Cortex of kidney (tissue), 1 donor: Measurements from ENCODE around the gene ZNF497.
"Not testable (repeated sequence)": the region's sequence is repeated elsewhere in the genome, so short reads cannot be mapped to it uniquely, and the experiment has no call there.

ENCODE experiments used
- DNase-seq: peaks from one replicate; lab custom pipeline; 2025; lab: John Stamatoyannopoulos, UW

ZNF497 gene

DNA sequence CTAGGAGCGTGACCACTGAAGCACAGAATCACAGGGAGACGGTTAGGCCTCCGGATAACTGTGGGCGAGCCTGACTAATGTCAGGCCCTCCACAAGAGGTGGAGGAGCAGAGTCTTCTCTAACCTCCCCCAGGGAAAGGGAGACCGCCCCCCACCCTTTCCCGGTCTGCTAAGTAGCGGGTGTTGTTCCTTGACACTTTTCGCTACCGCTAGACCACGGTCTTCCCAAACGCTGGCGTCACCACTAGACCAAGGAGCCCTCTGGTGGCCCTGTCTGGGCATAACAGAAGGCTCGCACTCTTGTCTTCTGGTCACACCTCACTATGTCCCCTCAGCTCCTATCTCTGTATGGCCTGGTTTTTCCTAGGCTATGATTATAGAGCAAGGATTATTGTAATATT, 51.9 kb downstream of the ZNF497 start:
- not testable (repeated sequence) for DNase-seq

- no peak for DNase-seq
Measured at GRCh38 chr19:58307736-58308135, 54.8 kb downstream of the ZNF497 start.

- DNase-seq, result no peak
Measured at GRCh38 chr19:58305932-58306323, 56.6 kb downstream of the ZNF497 start.

DNA sequence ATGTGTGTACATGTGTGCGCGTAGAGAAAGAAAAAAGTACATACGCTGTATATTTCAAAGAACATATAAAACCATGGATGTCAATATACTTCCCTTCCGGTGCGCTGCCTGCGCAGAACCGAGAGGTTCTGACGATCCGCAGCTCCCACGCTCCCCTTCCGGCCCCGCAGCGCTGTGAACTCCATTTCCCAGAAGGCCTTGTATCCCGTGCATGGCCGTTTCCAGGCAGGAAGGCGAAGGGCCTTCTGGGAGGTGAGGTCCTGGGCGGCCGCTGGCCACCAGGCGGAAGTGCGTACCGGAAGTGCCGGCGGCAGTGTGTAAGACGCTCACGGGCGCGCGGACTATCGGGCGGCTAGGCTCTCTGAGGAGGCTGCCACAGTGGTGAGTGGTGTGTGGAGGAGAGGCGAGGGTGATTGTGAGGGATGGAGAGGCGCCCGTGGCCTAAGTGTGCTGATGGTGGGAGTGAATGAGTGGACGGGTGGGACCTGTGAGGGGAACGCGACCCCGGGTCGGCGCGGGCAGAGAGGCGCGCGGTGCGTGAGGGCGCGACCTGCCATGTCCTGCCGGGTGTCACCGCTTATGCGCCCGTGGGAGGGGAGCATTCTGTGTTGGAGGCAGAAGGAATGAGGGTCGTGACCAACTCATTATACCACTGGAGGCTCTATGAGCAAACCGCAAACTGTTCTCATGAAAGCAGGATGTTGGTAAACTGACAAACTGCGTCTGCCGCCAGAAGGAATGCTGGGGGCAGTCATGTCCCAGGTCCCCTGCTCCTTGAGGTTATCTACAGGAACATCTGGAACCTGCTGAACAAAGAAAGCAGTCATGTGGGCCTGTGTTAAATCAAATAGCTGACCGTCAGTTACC, 57.3 kb downstream of the ZNF497 start, which contains the start of gene ERVK3-1:
Gene ERVK3-1 (plus strand): TSS at position 313 of the 867 bp plus-strand sequence. CDS start 6,792 bp downstream, outside the sequence.
- DNase-seq, result no peak

GRCh38 chr19:58304748-58305064, 57.8 kb downstream of the ZNF497 start:
- DNase-seq, result no peak
